Thymus (tissue), 11 donors: Measurements from ENCODE around the gene ATG5. TPM values are rescaled to one million over a fixed set of nuclear protein-coding genes. Genes with fewer than 3 reads are reported as not detected.

Experiments used
- DNase-seq, 9 donors: peaks; one replicate each; pipeline ENCODE4 v3.0.0-alpha.2; 2013; ENCODE audit warnings: low spot score in 9 of 9, low read depth in 6 of 9, missing footprints in 1 of 9
- H3K27ac ChIP-seq, 2 donors: one replicate each; pipeline ENCODE4 v1.5.1; 2013; ENCODE audit warnings: control low read depth in 1 of 2, low read depth in 1 of 2, low read length in 1 of 2, mild to moderate bottlenecking in 1 of 2, moderate library complexity in 1 of 2
- H3K27me3 ChIP-seq, 2 donors: one replicate each; pipeline ENCODE4 v1.5.1; 2013; ENCODE audit warnings: low read length in 1 of 2; ENCODE audit not compliant: control insufficient read depth in 2 of 2, insufficient read depth in 1 of 2
- H3K36me3 ChIP-seq, 2 donors: one replicate each; pipeline ENCODE4 v1.5.1; 2013; ENCODE audit warnings: low read length in 1 of 2, mild to moderate bottlenecking in 1 of 2, moderate library complexity in 1 of 2; ENCODE audit not compliant: control insufficient read depth in 2 of 2, insufficient read depth in 2 of 2
- H3K4me1 ChIP-seq, 2 donors: one replicate each; pipeline ENCODE4 v1.5.1; 2013; ENCODE audit warnings: low read length in 2 of 2; ENCODE audit not compliant: control insufficient read depth in 2 of 2, insufficient read depth in 2 of 2
- H3K4me3 ChIP-seq, 2 donors: one replicate each; pipeline ENCODE4 v1.5.1; 2013; ENCODE audit warnings: low read length in 2 of 2, control low read depth in 1 of 2, mild to moderate bottlenecking in 1 of 2
- H3K9me3 ChIP-seq, 2 donors: one replicate each; pipeline ENCODE4 v1.5.1; 2013; ENCODE audit warnings: low read length in 1 of 2, mild to moderate bottlenecking in 1 of 2; ENCODE audit not compliant: control insufficient read depth in 2 of 2, insufficient read depth in 1 of 2
- WGBS: extraction: QIAGEN DNeasy Blood & Tissue Kit; methylation state at CpG from one replicate; pipeline ENCODE4 v1.1.7; 2013; 5-methylcytosine and 5-hydroxymethylcytosine counted together
- polyA plus RNA-seq: library from polyadenylated mRNA; stranded (reverse); fragments of 200-250 nt; gene quantifications from one replicate; pipeline ENCODE4 v1.2.3, GENCODE V29; 2013
- total RNA-seq: library from RNA; stranded (reverse); fragments of 120-200 nt; gene quantifications from one replicate; pipeline ENCODE4 v1.2.4, GENCODE V29; 2013
- donor health status: healthy.

Gene ATG5
- total and polyA plus RNA-seq, 2 donors = 25.2 to 36.1 TPM

- no peak overlapping the region for H3K4me3 ChIP-seq
- H3K27me3 ChIP-seq = no peaks in the 10 kb centered on the region
- 96% methylated on average over 1 of the region's 1 CpG for WGBS
- no peaks in the 10 kb centered on the region for H3K9me3 ChIP-seq
- H3K27ac ChIP-seq = no peak overlapping the region
- no peak for DNase-seq
- no peaks in the 10 kb centered on the region for H3K36me3 ChIP-seq
- no peaks in the 10 kb centered on the region for H3K4me1 ChIP-seq
Measured at GRCh38 chr6:106206905-106207304, 118.7 kb downstream of the ATG5 start.

- no peak overlapping the region for H3K4me3 ChIP-seq
- no peaks in the 10 kb centered on the region for H3K36me3 ChIP-seq
- H3K27me3 ChIP-seq = no peaks in the 10 kb centered on the region
- H3K4me1 ChIP-seq = no peaks in the 10 kb centered on the region
- no peak for DNase-seq
- no peak overlapping the region for H3K27ac ChIP-seq
- 93% methylated on average over 2 of the region's 2 CpGs for WGBS
- H3K9me3 ChIP-seq = no peaks in the 10 kb centered on the region
Measured at GRCh38 chr6:106204961-106205360, 120.6 kb downstream of the ATG5 start.

DNA sequence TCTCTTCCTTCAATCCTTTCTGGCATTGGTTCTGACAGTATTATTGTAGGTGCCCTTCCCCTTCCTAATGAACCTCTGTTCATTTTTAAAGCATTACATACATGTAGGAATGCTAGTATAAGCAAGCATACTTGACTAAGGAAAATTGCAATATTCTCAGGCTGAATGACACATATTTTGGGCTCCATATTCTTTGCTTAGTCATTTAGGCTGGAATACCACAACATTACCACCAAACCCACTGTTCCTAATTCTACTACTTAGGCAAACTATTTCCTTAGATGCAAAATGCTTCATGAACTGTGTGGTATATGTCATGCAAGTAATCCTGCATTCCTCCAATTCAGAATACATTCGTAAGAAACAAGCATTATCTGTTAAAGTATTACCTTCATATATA is 125.6 kb downstream of the ATG5 start:
- no peaks in the 10 kb centered on the region for H3K27me3 ChIP-seq
- no peaks in the 10 kb centered on the region for H3K9me3 ChIP-seq
- 99% methylated on average over 1 of the region's 1 CpG for WGBS
- H3K27ac ChIP-seq = no peak overlapping the region
- no peak overlapping the region for H3K4me3 ChIP-seq
- DNase-seq = no peak
- H3K4me1 ChIP-seq = peaks cover 0 to 3% of the 10 kb centered on the region in 2 donors
- H3K36me3 ChIP-seq = no peaks in the 10 kb centered on the region

DNA sequence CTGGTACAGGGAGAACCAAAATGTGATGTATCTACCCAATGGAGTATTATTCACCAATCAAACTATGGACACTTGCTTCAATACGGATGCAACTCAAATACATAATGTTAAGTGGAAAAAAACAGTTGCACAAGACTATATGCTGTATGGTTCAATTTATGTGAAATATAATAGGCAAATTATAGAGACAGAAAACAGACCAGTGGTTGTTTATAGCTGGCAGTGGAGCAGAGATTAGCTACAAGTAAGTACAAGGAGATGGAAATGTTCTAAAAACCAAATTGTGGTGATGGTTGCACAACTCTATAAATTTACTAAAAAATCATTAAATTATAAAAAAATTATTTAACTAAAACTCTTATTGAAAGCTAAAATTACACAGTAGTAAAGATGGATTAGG is 126.2 kb downstream of the ATG5 start:
- peaks cover 0 to 3% of the 10 kb centered on the region in 2 donors for H3K4me1 ChIP-seq

GRCh38 chr6:106197441-106197840 is 128.1 kb downstream of the ATG5 start:
- H3K27me3 ChIP-seq = no peaks in the 10 kb centered on the region
- H3K4me3 ChIP-seq = no peak overlapping the region
- no peak overlapping the region for H3K27ac ChIP-seq
- H3K9me3 ChIP-seq = no peaks in the 10 kb centered on the region
- DNase-seq = peak in 1 of 9 donors; percentile 16
- WGBS = 96% methylated on average over 4 of the region's 4 CpGs
- H3K4me1 ChIP-seq = peaks cover 0 to 3% of the 10 kb centered on the region in 2 donors
- no peaks in the 10 kb centered on the region for H3K36me3 ChIP-seq

More for the DNA sequence above, 126.2 kb downstream of the ATG5 start:
- 98% methylated on average over 1 of the region's 1 CpG for WGBS
- no peak overlapping the region for H3K4me3 ChIP-seq
- H3K27me3 ChIP-seq = no peaks in the 10 kb centered on the region
- no peak overlapping the region for H3K27ac ChIP-seq
- no peaks in the 10 kb centered on the region for H3K36me3 ChIP-seq
- no peaks in the 10 kb centered on the region for H3K9me3 ChIP-seq
- DNase-seq = no peak

GRCh38 chr6:106194949-106195921 is 130.3 kb downstream of the ATG5 start:
- Histone ChIP-seq H3K4me3 (no peak overlapping the region), H3K27me3 (no peaks in the 10 kb centered on the region), H3K27ac (no peak overlapping the region)

DNA sequence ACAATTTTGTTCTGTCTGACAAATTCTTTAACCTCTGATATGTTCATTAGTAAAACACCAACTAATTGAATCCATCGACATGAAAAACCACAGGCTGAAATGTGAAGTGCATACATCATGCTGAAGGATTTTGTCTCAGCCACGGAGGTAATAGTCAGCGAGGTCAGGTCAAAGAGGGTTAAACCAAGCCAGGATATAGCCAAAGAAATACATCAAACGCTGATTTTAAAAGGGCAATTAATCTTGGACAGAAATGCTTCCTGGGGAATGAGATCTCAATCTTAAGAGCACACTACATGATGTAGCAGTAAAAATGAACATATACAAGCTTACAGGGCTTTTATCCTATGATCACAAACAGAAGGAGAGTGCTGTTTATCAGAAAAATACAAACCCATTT is 132.7 kb downstream of the ATG5 start:
- peaks cover 0 to 3% of the 10 kb centered on the region in 2 donors for H3K4me1 ChIP-seq
- no peaks in the 10 kb centered on the region for H3K9me3 ChIP-seq
- peaks cover 0 to 2% of the 10 kb centered on the region in 2 donors for H3K36me3 ChIP-seq
- H3K27me3 ChIP-seq = no peaks in the 10 kb centered on the region
- WGBS = 74% methylated on average over 4 of the region's 4 CpGs
- no peak for DNase-seq
- no peak overlapping the region for H3K27ac ChIP-seq
- H3K4me3 ChIP-seq = no peak overlapping the region

More at GRCh38 chr6:106194949-106195921, 130.3 kb downstream of the ATG5 start:
- WGBS = 57% methylated on average over 7 of the region's 7 CpGs
- peak in 8 of 9 donors; percentile 6 to 66 (median 28) for DNase-seq
- Histone ChIP-seq H3K9me3 (no peaks in the 10 kb centered on the region), H3K4me1 (peaks cover 0 to 3% of the 10 kb centered on the region in 2 donors), H3K36me3 (peaks cover 0 to under 1% of the 10 kb centered on the region in 2 donors)

DNA sequence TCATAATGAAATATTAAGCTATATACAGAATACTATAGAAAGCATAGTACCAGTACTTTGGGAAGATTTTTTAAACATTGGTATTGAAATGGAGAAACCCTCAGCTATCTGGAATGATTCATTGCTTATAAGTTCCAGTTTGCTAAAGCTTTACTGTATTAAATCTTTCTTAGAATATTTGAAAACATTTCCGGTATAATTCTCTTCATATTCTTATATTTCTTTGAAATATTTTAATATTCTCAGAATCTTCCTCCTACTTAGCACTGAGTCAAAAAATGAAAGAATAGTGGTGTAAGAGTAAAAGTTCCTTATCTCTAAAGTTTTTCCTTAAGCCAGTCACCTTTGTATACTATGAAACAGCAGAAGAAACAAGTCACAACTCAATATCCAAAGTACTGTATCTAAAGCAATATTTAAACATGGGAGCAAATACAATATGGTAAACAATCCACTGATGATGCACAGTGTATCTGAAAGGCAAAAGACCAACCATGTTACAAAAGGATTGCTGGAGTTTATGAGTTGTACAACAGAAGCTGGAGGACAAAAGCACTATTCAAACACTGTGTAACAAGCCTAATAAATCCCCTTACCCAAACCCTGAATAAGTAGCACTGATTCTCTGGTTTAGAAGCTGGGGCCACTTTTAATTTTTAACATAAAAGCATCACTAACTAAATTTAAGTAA is 137.3 kb downstream of the ATG5 start:
- Histone ChIP-seq H3K36me3 (peaks cover 0 to 6% of the 10 kb centered on the region in 2 donors), H3K27me3 (no peaks in the 10 kb centered on the region), H3K4me1 (no peaks in the 10 kb centered on the region), H3K9me3 (no peaks in the 10 kb centered on the region), H3K27ac (no peak overlapping the region), H3K4me3 (no peak overlapping the region)
- DNase-seq = no peak
- WGBS = 87% methylated on average over 1 of the region's 1 CpG

GRCh38 chr6:106187424-106187982 is 138.1 kb downstream of the ATG5 start:
- Histone ChIP-seq H3K27ac (no peak overlapping the region), H3K4me1 (no peaks in the 10 kb centered on the region), H3K36me3 (peaks cover 0 to 6% of the 10 kb centered on the region in 2 donors), H3K27me3 (no peaks in the 10 kb centered on the region), H3K4me3 (no peak overlapping the region), H3K9me3 (no peaks in the 10 kb centered on the region)
- WGBS = 38% methylated on average over 1 of the region's 1 CpG
- DNase-seq = peak in 1 of 9 donors; percentile 13
